Activated CD4-positive, alpha-beta memory T cell treated with anti-CD3 and anti-CD28 coated beads, Interleukin-2, amount 10 ng/mL, durations not matched to agents 7 days and 5 days (primary cell): ENCODE results near the gene SOX9. TPM values are rescaled to one million over a fixed set of nuclear protein-coding genes. Genes with fewer than 3 reads are reported as not detected.

Experiments
- CTCF ChIA-PET: fragments of 350-600 bp; sonication (Branson Sonifier 250); formaldehyde crosslinking; loops from one replicate; lab custom pipeline; 2021; ENCODE audit warnings: antibody characterized with exemption, inconsistent platforms; lab: Charles Lee
- POLR2A ChIA-PET: fragments of 350-600 bp; sonication (Branson Sonifier 250); formaldehyde crosslinking; loops from one replicate; lab custom pipeline; 2021; ENCODE audit warnings: antibody characterized with exemption; lab: Charles Lee
- DNase-seq: peaks from one replicate; pipeline ENCODE4 v3.0.0-alpha.2; 2020
- H3K27ac Mint-ChIP-seq: one replicate; pipeline ENCODE4 v1.8.0; 2021; ENCODE audit warnings: mild to moderate bottlenecking, mixed read lengths
- H3K27me3 Mint-ChIP-seq: one replicate; pipeline ENCODE4 v1.8.0; 2021; ENCODE audit warnings: mixed read lengths
- H3K36me3 Mint-ChIP-seq: one replicate; pipeline ENCODE4 v1.8.0; 2021; ENCODE audit warnings: low read depth, mixed read lengths
- H3K4me1 Mint-ChIP-seq: one replicate; pipeline ENCODE4 v1.8.0; 2021; ENCODE audit warnings: mixed read lengths
- H3K4me3 Mint-ChIP-seq: one replicate; pipeline ENCODE4 v1.8.0; 2021; ENCODE audit warnings: mild to moderate bottlenecking, mixed read lengths
- H3K9me3 Mint-ChIP-seq: one replicate; pipeline ENCODE4 v1.8.0; 2021; ENCODE audit warnings: mixed read lengths
- total RNA-seq, 2 experiments: library from RNA; stranded (reverse); gene quantifications; one replicate each; pipeline ENCODE4 v1.2.3, GENCODE V29; 2021

The SOX9 gene
- total RNA-seq, 2 experiments from 2014 or later, result not detected

GRCh38 chr17:72116661-72117521 is 3.9 kb upstream of the SOX9 start:
- DNase-seq, result no peak
- Mint-ChIP-seq H3K4me3 (no peak overlapping the region), H3K27ac (no peak overlapping the region)

GRCh38 chr17:72117535-72118334 is 3.1 kb upstream of the SOX9 start:
- Mint-ChIP-seq H3K36me3 (peaks cover 3% of the 10 kb centered on the region), H3K9me3 (no peaks in the 10 kb centered on the region), H3K4me1 (peaks cover 4% of the 10 kb centered on the region), H3K4me3 (no peak overlapping the region), H3K27ac (no peak overlapping the region), H3K27me3 (peaks cover 68% of the 10 kb centered on the region)
- ChIA-PET POLR2A (no interaction called here), CTCF (no interaction called here)
- DNase-seq, result no peak

More at GRCh38 chr17:72116661-72117521, 3.9 kb upstream of the SOX9 start:
- Mint-ChIP-seq H3K9me3 (no peaks in the 10 kb centered on the region), H3K4me1 (peaks cover 3% of the 10 kb centered on the region), H3K36me3 (peaks cover 3% of the 10 kb centered on the region), H3K27me3 (peaks cover 61% of the 10 kb centered on the region)
- CTCF ChIA-PET, result no interaction called here
- POLR2A ChIA-PET, result no interaction called here

- H3K27ac Mint-ChIP-seq, result no peak overlapping the region
- POLR2A ChIA-PET, result no interaction called here
- peak; percentile 29 for DNase-seq
- peaks cover 74% of the 10 kb centered on the region for H3K27me3 Mint-ChIP-seq
- H3K4me3 Mint-ChIP-seq, result no peak overlapping the region
- H3K36me3 Mint-ChIP-seq, result peaks cover 7% of the 10 kb centered on the region
- CTCF ChIA-PET, result no interaction called here
- no peaks in the 10 kb centered on the region for H3K9me3 Mint-ChIP-seq
- peaks cover 6% of the 10 kb centered on the region for H3K4me1 Mint-ChIP-seq
Observed at GRCh38 chr17:72118335-72119076, 2.3 kb upstream of the SOX9 start.

GRCh38 chr17:72119077-72119872 is 1.5 kb upstream of the SOX9 start:
- ChIA-PET CTCF (no interaction called here), POLR2A (no interaction called here)
- Mint-ChIP-seq H3K4me3 (no peak overlapping the region), H3K36me3 (peaks cover 9% of the 10 kb centered on the region), H3K27ac (no peak overlapping the region), H3K4me1 (peaks cover 6% of the 10 kb centered on the region), H3K27me3 (peaks cover 74% of the 10 kb centered on the region), H3K9me3 (no peaks in the 10 kb centered on the region)
- no peak for DNase-seq

- ChIA-PET CTCF (no interaction called here), POLR2A (no interaction called here)
- no peaks in the 10 kb centered on the region for H3K9me3 Mint-ChIP-seq
- peaks cover 9% of the 10 kb centered on the region for H3K36me3 Mint-ChIP-seq
- DNase-seq, result no peak
- H3K4me1 Mint-ChIP-seq, result peaks cover 6% of the 10 kb centered on the region
- peaks cover 75% of the 10 kb centered on the region for H3K27me3 Mint-ChIP-seq
- H3K27ac Mint-ChIP-seq, result no peak overlapping the region
- H3K4me3 Mint-ChIP-seq, result no peak overlapping the region
Observed at GRCh38 chr17:72119873-72120641, 763 bp upstream of the SOX9 start.

- peaks cover 68% of the 10 kb centered on the region for H3K27me3 Mint-ChIP-seq
- ChIA-PET CTCF (no interaction called here), POLR2A (no interaction called here)
- no peak overlapping the region for H3K4me3 Mint-ChIP-seq
- H3K4me1 Mint-ChIP-seq, result peaks cover 6% of the 10 kb centered on the region
- no peak for DNase-seq
- peaks cover 6% of the 10 kb centered on the region for H3K36me3 Mint-ChIP-seq
- peak overlapping the region; percentile 54 for H3K27ac Mint-ChIP-seq
- H3K9me3 Mint-ChIP-seq, result no peaks in the 10 kb centered on the region
Observed at GRCh38 chr17:72121164-72122009, 567 bp downstream of the SOX9 start.

- H3K27ac Mint-ChIP-seq, result peak overlapping the region; percentile 54
- POLR2A ChIA-PET, result no interaction called here
- H3K4me3 Mint-ChIP-seq, result no peak overlapping the region
- peaks cover 6% of the 10 kb centered on the region for H3K36me3 Mint-ChIP-seq
- no peaks in the 10 kb centered on the region for H3K9me3 Mint-ChIP-seq
- peaks cover 60% of the 10 kb centered on the region for H3K27me3 Mint-ChIP-seq
- H3K4me1 Mint-ChIP-seq, result peaks cover 5% of the 10 kb centered on the region
- no peak for DNase-seq
- CTCF ChIA-PET, result no interaction called here
Observed at GRCh38 chr17:72122010-72122764, 1.4 kb downstream of the SOX9 start.

GRCh38 chr17:72122765-72123529 is 2.1 kb downstream of the SOX9 start:
- H3K9me3 Mint-ChIP-seq, result no peaks in the 10 kb centered on the region
- CTCF ChIA-PET, result no interaction called here

GRCh38 chr17:72123530-72124437 is 3.0 kb downstream of the SOX9 start:
- DNase-seq, result no peak
- Mint-ChIP-seq H3K36me3 (peaks cover 6% of the 10 kb centered on the region), H3K4me3 (no peak overlapping the region), H3K4me1 (peaks cover 3% of the 10 kb centered on the region), H3K27me3 (peaks cover 49% of the 10 kb centered on the region), H3K27ac (no peak overlapping the region), H3K9me3 (no peaks in the 10 kb centered on the region)
- POLR2A ChIA-PET, result no interaction called here
- CTCF ChIA-PET, result no interaction called here

More at GRCh38 chr17:72122765-72123529, 2.1 kb downstream of the SOX9 start:
- Mint-ChIP-seq H3K4me1 (peaks cover 3% of the 10 kb centered on the region), H3K27me3 (peaks cover 56% of the 10 kb centered on the region), H3K27ac (no peak overlapping the region), H3K36me3 (peaks cover 6% of the 10 kb centered on the region), H3K4me3 (peak overlapping the region; percentile 32)
- DNase-seq, result no peak
- POLR2A ChIA-PET, result no interaction called here

GRCh38 chr17:72124438-72124775 is 3.6 kb downstream of the SOX9 start:
- DNase-seq, result no peak
- no peaks in the 10 kb centered on the region for H3K9me3 Mint-ChIP-seq
- no peak overlapping the region for H3K4me3 Mint-ChIP-seq
- ChIA-PET CTCF (no interaction called here), POLR2A (no interaction called here)
- peaks cover 3% of the 10 kb centered on the region for H3K4me1 Mint-ChIP-seq
- peaks cover 43% of the 10 kb centered on the region for H3K27me3 Mint-ChIP-seq
- no peak overlapping the region for H3K27ac Mint-ChIP-seq
- peaks cover 6% of the 10 kb centered on the region for H3K36me3 Mint-ChIP-seq
